ENCODE data around the gene TRDMT1. TPM values are rescaled to one million over a fixed set of nuclear protein-coding genes. Genes with fewer than 3 reads are reported as not detected.

The TRDMT1 gene
- total RNA-seq, 1 experiment from 2014 or later, result 20.2 TPM

DNA sequence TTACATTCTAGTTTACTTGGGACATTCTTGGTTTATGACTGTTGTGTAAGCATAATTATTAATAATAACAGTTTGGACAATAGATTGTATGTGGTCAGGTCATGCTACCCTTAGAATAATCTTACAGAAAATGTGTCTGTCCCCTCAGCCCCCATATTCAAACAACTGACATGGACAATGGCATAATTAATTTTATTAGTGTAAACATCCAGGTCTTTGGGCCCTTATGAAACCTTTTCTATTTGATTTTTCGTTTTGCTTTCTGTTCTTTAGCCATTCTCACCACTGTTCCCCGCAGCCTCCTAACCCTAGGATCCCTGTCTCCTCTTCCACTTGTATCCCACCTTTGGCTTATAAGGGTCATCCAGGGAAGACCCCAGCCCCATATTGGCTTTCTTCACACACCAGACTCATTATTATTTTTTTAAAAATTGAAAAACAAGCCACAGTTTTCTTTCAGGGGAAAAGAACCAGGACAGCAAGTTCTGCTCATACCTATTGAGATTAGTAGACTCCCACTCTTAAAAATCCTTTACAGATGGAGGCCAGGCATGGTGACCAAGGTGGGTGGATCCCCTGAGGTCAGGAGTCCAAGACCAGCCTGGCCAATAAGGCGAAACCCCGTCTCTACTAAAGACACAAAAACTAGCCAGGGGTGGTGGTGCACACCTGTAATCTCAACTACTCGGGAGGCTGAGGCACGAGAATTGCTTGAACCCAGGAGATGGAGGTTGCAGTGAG is 38.0 kb upstream of the TRDMT1 start:
- no peak overlapping the region for H3K9ac ChIP-seq (ENCODE audit: extremely low read depth, insufficient read length, low read length)
- no peak overlapping the region for H2BK5ac ChIP-seq (ENCODE audit: insufficient read length, low read length)
- H3K23me2 ChIP-seq (ENCODE audit: insufficient read length, low read depth, low read length, poor library complexity, severe bottlenecking), result no peaks in the 10 kb centered on the region
- no peaks in the 10 kb centered on the region for H3K27me3 ChIP-seq (ENCODE audit: insufficient read depth, low read length)
- no peak overlapping the region for H3K27ac ChIP-seq (ENCODE audit: insufficient read length, low read depth, low read length)
- H3K4me1 ChIP-seq (ENCODE audit: insufficient read depth, low read length), result no peaks in the 10 kb centered on the region
- H3T11ph ChIP-seq (ENCODE audit: low read length), result no peak overlapping the region
- no peak overlapping the region for H3K18ac ChIP-seq (ENCODE audit: insufficient read length, low read depth, low read length)
- no peak overlapping the region for H2BK20ac ChIP-seq (ENCODE audit: low read depth, low read length, poor library complexity, severe bottlenecking)
- H4K91ac ChIP-seq (ENCODE audit: insufficient read length, low read depth, low read length), result no peak overlapping the region
- H4K20me1 ChIP-seq (ENCODE audit: control insufficient read depth, insufficient read depth, insufficient read length), result no peaks in the 10 kb centered on the region
- H2BK120ac ChIP-seq (ENCODE audit: low read depth, low read length, poor library complexity, severe bottlenecking), result no peak overlapping the region
- H3K56ac ChIP-seq (ENCODE audit: insufficient read length, low read depth, low read length), result no peak overlapping the region
- no peak overlapping the region for H3K23ac ChIP-seq (ENCODE audit: insufficient read length, low read depth, low read length)
- Mint-ChIP-seq H3K27me3 (ENCODE audit: low read depth) (no peaks in the 10 kb centered on the region), H3K27ac (no peak overlapping the region; a peak in 1 of 7 replicates), H3K9me3 (no peaks in the 10 kb centered on the region), H3K4me1 (no peaks in the 10 kb centered on the region), H3K36me3 (ENCODE audit: insufficient read depth in 1 of 3, low read depth in 3 of 3) (peaks cover 14 to 31% (median 28%) of the 10 kb centered on the region in 3 experiments), H3K4me3 (no peak overlapping the region)
- no peak overlapping the region for H4K5ac ChIP-seq (ENCODE audit: insufficient read length, low read depth, low read length)
- no peak overlapping the region for H3K4me2 ChIP-seq (ENCODE audit: insufficient read depth, insufficient read length, low read length)
- no peaks in the 10 kb centered on the region for H3K9me3 ChIP-seq (ENCODE audit: control insufficient read depth, low read depth, low read length)
- no peak overlapping the region for H2AK5ac ChIP-seq (ENCODE audit: insufficient read length, low read length)
- TF ChIP-seq, protein P1, sequence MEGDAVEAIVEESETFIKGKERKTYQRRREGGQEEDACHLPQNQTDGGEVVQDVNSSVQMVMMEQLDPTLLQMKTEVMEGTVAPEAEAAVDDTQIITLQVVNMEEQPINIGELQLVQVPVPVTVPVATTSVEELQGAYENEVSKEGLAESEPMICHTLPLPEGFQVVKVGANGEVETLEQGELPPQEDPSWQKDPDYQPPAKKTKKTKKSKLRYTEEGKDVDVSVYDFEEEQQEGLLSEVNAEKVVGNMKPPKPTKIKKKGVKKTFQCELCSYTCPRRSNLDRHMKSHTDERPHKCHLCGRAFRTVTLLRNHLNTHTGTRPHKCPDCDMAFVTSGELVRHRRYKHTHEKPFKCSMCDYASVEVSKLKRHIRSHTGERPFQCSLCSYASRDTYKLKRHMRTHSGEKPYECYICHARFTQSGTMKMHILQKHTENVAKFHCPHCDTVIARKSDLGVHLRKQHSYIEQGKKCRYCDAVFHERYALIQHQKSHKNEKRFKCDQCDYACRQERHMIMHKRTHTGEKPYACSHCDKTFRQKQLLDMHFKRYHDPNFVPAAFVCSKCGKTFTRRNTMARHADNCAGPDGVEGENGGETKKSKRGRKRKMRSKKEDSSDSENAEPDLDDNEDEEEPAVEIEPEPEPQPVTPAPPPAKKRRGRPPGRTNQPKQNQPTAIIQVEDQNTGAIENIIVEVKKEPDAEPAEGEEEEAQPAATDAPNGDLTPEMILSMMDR (conservative IDR thresholded peaks at IDR 0.05), result no peak
- H2BK12ac ChIP-seq (ENCODE audit: insufficient read length, low read depth, low read length), result no peak overlapping the region
- no peaks in the 10 kb centered on the region for H3K79me2 ChIP-seq (ENCODE audit: insufficient read depth, low read length)
- WGBS (ENCODE audit: extremely low coverage, insufficient read length, low lambda C conversion rate), result no CpG with 5 or more reads among the region's 6 CpGs
- H3K14ac ChIP-seq (ENCODE audit: insufficient read depth, low read length), result no peak overlapping the region
- no peak overlapping the region for H2AFZ ChIP-seq (ENCODE audit: low read length)
- no peaks in the 10 kb centered on the region for H3K79me1 ChIP-seq (ENCODE audit: insufficient read depth, low read depth, low read length, poor library complexity, severe bottlenecking)
- no peak overlapping the region for H2BK15ac ChIP-seq (ENCODE audit: low read depth, low read length)
- H3K4ac ChIP-seq (ENCODE audit: low read depth, low read length), result no peak overlapping the region
- no peak for DNase-seq
- H4K8ac ChIP-seq (replicated peaks; ENCODE audit: insufficient read length, low read depth, low read length), result no peak overlapping the region

All from H9 (cell line).